GM12878 (cell line): ENCODE results near the gene ARHGAP26. TPM values are rescaled to one million over a fixed set of nuclear protein-coding genes. Genes with fewer than 3 reads are reported as not detected.

Experiments
- ESRRA ChIP-seq: IDR thresholded peaks from 2 replicates; pipeline ENCODE4 v1.6.1; 2012; ENCODE audit warnings: mild to moderate bottlenecking, low read length, improper control_type of control experiment
- EZH2 ChIP-seq: IDR thresholded peaks from 2 replicates; pipeline ENCODE4 v1.6.1; 2012; ENCODE audit warnings: low read depth, mild to moderate bottlenecking, control low read depth, inconsistent platforms, low read length, borderline replicate concordance; ENCODE audit not compliant: control insufficient read depth
- FOXK2 ChIP-seq: fragments of 450-650 bp; IDR thresholded peaks from 2 replicates; pipeline ENCODE4 v1.6.1; 2017; ENCODE audit warnings: mild to moderate bottlenecking, moderate library complexity
- HDGF ChIP-seq: fragments of 450-650 bp; IDR thresholded peaks from 2 replicates; pipeline ENCODE4 v1.6.1; 2016; ENCODE audit warnings: antibody characterized with exemption
- JUND ChIP-seq: IDR thresholded peaks from 2 replicates; pipeline ENCODE4 v1.6.1; 2012; ENCODE audit warnings: low read depth, mild to moderate bottlenecking, low read length, improper control_type of control experiment, moderate library complexity
- MYC ChIP-seq: IDR thresholded peaks from 2 replicates; pipeline ENCODE4 v1.6.1; 2011; ENCODE audit warnings: mild to moderate bottlenecking, low read length, moderate library complexity, inconsistent platforms; ENCODE audit not compliant: insufficient read depth, insufficient replicate concordance, insufficient read length, severe bottlenecking
- NKRF ChIP-seq: fragments of 450-650 bp; conservative IDR thresholded peaks from 2 replicates; pipeline ENCODE4 v1.6.1; 2017; ENCODE audit warnings: mild to moderate bottlenecking, moderate library complexity
- NR2C1 ChIP-seq: fragments of 450-650 bp; IDR thresholded peaks from 2 replicates; pipeline ENCODE4 v1.6.1; 2017; ENCODE audit warnings: antibody characterized with exemption, mild to moderate bottlenecking, moderate library complexity
- NR2C2 ChIP-seq: IDR thresholded peaks from 2 replicates; pipeline ENCODE4 v1.6.1; 2011; ENCODE audit warnings: borderline replicate concordance, low read depth; ENCODE audit not compliant: control insufficient read depth, insufficient read length
- NRF1 ChIP-seq: conservative IDR thresholded peaks from 2 replicates; pipeline ENCODE4 v1.6.1; 2011; ENCODE audit warnings: mild to moderate bottlenecking, low read depth, low read length, improper control_type of control experiment
- PAX5 ChIP-seq: IDR thresholded peaks from 2 replicates; pipeline ENCODE4 v1.6.1; 2011; ENCODE audit warnings: low read depth, low read length, borderline replicate concordance
- PAX8 ChIP-seq: fragments of 450-650 bp; IDR thresholded peaks from 2 replicates; pipeline ENCODE4 v1.6.1; 2017; ENCODE audit warnings: mild to moderate bottlenecking, moderate library complexity
- POLR2AphosphoS2 ChIP-seq: IDR thresholded peaks from 2 replicates; pipeline ENCODE4 v1.6.1; 2011; ENCODE audit warnings: low read depth, mild to moderate bottlenecking, low read length, improper control_type of control experiment, moderate library complexity
- POLR2AphosphoS5 ChIP-seq: IDR thresholded peaks from 2 replicates; pipeline ENCODE4 v1.6.1; 2011; ENCODE audit warnings: mild to moderate bottlenecking, low read length, inconsistent platforms
- RAD21 ChIP-seq: IDR thresholded peaks from 2 replicates; pipeline ENCODE4 v1.6.1; 2011; ENCODE audit warnings: mild to moderate bottlenecking, low read depth, low read length, moderate library complexity; ENCODE audit not compliant: insufficient read depth
- SIX5 ChIP-seq: IDR thresholded peaks from 2 replicates; pipeline ENCODE4 v1.6.1; 2011; ENCODE audit warnings: mild to moderate bottlenecking, low read depth, low read length, moderate library complexity; ENCODE audit not compliant: severe bottlenecking
- SRF ChIP-seq, 2 experiments: IDR thresholded peaks; 2 replicates each; pipeline ENCODE4 v1.6.1; 2011; ENCODE audit warnings: low read depth in 2 of 2, low read length in 2 of 2, mild to moderate bottlenecking in 1 of 2, moderate library complexity in 1 of 2
- SUPT20H ChIP-seq: IDR thresholded peaks from 2 replicates; pipeline ENCODE4 v1.6.1; 2011; ENCODE audit warnings: low read depth, mild to moderate bottlenecking, low read length, moderate library complexity, borderline replicate concordance; ENCODE audit not compliant: control insufficient read depth
- SUZ12 ChIP-seq: fragments of 200-600 bp; sonication (generic); IDR thresholded peaks from one replicate; pipeline ENCODE4 v1.6.1; 2018; ENCODE audit warnings: antibody characterized with exemption, mild to moderate bottlenecking; ENCODE audit not compliant: unreplicated experiment
- TARDBP ChIP-seq: IDR thresholded peaks from 2 replicates; pipeline ENCODE4 v1.6.1; 2016; ENCODE audit warnings: borderline replicate concordance
- TCF3 ChIP-seq: IDR thresholded peaks from 2 replicates; pipeline ENCODE4 v1.6.1; 2012; ENCODE audit warnings: low read depth, mild to moderate bottlenecking, low read length, borderline replicate concordance; ENCODE audit not compliant: insufficient read depth
- YBX1 ChIP-seq: fragments of 450-650 bp; IDR thresholded peaks from 2 replicates; pipeline ENCODE4 v1.6.1; 2016; ENCODE audit warnings: antibody characterized with exemption
- polyA plus RNA-seq, 11 experiments: library from polyadenylated mRNA; depleted of rRNA in 4 of 11; unstranded in 6 of 11; stranded (reverse) in 5 of 11; fragments of >200 nt; fragmentation: Nextera tagmentation in 4 of 11; fragmentation: Illumina TruSeq in 1 of 11; extraction: Ambion mirVana in 4 of 11; extraction: Trizol in 1 of 11; gene quantifications; 1 replicate in 1 of 11; 2 replicates in 10 of 11; pipeline versions ENCODE4 v1.2.1 to v1.2.3, GENCODE V29; 2011 to 2016; ENCODE audit warnings: inconsistent platforms in 2 of 11, missing spikeins in 2 of 11, low read depth in 1 of 11
- total RNA-seq, 4 experiments: library from RNA; depleted of rRNA in 3 of 4; stranded (reverse); fragments of >200 nt in 3 of 4; fragmentation: Illumina TruSeq in 1 of 4; extraction: Trizol in 1 of 4; gene quantifications; 2 replicates each; pipeline versions ENCODE4 v1.2.1 to v1.2.3, GENCODE V29; 2013 to 2021
- TF ChIP-seq, protein P1 (sequence below): IDR thresholded peaks from 2 replicates; pipeline ENCODE4 v1.6.1; 2012; ENCODE audit warnings: mild to moderate bottlenecking, low read depth, low read length
- TF ChIP-seq, protein P2 (sequence below): fragments of 450-650 bp; IDR thresholded peaks from 2 replicates; pipeline ENCODE4 v1.6.1; 2018; ENCODE audit warnings: borderline replicate concordance, mild to moderate bottlenecking; ENCODE audit not compliant: partially characterized antibody

ARHGAP26 gene
- total and polyA plus RNA-seq, 10 of the 15 experiments (the other 5 are each of a cell fraction or from before 2014, with no cell fraction given) = 9.4 to 41.5 (median 19.3) TPM

- TF ChIP-seq NKRF (no peak), FOXK2 (no peak), POLR2AphosphoS5 (no peak), MYC (no peak), EZH2 (no peak), SUZ12 (no peak), TCF3 (no peak), NRF1 (no peak), RAD21 (peak; percentile 62), HDGF (no peak), TARDBP (no peak), PAX5 (no peak), JUND (no peak), SIX5 (no peak), YBX1 (no peak), ESRRA (no peak), SRF (IDR thresholded peaks at IDR 0.05; ENCODE audit: low read depth in 2 of 2, low read length in 2 of 2) (no peak), SUPT20H (no peak), NR2C1 (no peak), NR2C2 (no peak), PAX8 (no peak), POLR2AphosphoS2 (no peak)
- TF ChIP-seq, protein P1, sequence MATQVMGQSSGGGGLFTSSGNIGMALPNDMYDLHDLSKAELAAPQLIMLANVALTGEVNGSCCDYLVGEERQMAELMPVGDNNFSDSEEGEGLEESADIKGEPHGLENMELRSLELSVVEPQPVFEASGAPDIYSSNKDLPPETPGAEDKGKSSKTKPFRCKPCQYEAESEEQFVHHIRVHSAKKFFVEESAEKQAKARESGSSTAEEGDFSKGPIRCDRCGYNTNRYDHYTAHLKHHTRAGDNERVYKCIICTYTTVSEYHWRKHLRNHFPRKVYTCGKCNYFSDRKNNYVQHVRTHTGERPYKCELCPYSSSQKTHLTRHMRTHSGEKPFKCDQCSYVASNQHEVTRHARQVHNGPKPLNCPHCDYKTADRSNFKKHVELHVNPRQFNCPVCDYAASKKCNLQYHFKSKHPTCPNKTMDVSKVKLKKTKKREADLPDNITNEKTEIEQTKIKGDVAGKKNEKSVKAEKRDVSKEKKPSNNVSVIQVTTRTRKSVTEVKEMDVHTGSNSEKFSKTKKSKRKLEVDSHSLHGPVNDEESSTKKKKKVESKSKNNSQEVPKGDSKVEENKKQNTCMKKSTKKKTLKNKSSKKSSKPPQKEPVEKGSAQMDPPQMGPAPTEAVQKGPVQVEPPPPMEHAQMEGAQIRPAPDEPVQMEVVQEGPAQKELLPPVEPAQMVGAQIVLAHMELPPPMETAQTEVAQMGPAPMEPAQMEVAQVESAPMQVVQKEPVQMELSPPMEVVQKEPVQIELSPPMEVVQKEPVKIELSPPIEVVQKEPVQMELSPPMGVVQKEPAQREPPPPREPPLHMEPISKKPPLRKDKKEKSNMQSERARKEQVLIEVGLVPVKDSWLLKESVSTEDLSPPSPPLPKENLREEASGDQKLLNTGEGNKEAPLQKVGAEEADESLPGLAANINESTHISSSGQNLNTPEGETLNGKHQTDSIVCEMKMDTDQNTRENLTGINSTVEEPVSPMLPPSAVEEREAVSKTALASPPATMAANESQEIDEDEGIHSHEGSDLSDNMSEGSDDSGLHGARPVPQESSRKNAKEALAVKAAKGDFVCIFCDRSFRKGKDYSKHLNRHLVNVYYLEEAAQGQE = no peak
- TF ChIP-seq, protein P2, sequence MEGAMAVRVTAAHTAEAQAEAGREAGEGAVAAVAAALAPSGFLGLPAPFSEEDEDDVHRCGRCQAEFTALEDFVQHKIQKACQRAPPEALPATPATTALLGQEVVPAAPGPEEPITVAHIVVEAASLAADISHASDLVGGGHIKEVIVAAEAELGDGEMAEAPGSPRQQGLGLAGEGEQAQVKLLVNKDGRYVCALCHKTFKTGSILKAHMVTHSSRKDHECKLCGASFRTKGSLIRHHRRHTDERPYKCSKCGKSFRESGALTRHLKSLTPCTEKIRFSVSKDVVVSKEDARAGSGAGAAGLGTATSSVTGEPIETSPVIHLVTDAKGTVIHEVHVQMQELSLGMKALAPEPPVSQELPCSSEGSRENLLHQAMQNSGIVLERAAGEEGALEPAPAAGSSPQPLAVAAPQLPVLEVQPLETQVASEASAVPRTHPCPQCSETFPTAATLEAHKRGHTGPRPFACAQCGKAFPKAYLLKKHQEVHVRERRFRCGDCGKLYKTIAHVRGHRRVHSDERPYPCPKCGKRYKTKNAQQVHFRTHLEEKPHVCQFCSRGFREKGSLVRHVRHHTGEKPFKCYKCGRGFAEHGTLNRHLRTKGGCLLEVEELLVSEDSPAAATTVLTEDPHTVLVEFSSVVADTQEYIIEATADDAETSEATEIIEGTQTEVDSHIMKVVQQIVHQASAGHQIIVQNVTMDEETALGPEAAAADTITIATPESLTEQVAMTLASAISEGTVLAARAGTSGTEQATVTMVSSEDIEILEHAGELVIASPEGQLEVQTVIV = no peak
These were observed 145.7 kb downstream of the ARHGAP26 start (continued) for GRCh38 chr5:142915813-142916424.
